Measurements from ENCODE around the gene C3orf62.

The C3orf62 gene

GRCh38 chr3:49276475-49277382, at the start of gene C3orf62:
C3orf62 (minus strand) TSS chr3:49277232; CDS start chr3:49276872, 360 bp downstream.
- Histone ChIP-seq H3K9ac (ENCODE audit: low read depth, low read length) (peak within 1 kb of the TSS; percentile 73), H3K4me1 (ENCODE audit: control insufficient read depth, insufficient read depth, low read length) (peaks cover 3% of the 10 kb centered on the region), H3K9me3 (ENCODE audit: control insufficient read depth, insufficient read depth, low read length) (no peaks in the 10 kb centered on the region), H3K27me3 (ENCODE audit: control insufficient read depth, insufficient read depth, low read length) (no peaks in the 10 kb centered on the region), H3K36me3 (ENCODE audit: control insufficient read depth, insufficient read depth, low read length) (peaks cover 7% of the 10 kb centered on the region), H3K4me3 (ENCODE audit: low read depth, low read length) (peak within 1 kb of the TSS; percentile 65)

- no peaks in the 10 kb centered on the region for H3K9me3 ChIP-seq (ENCODE audit: control insufficient read depth, insufficient read depth, low read length)
- no peaks in the 10 kb centered on the region for H3K4me1 ChIP-seq (ENCODE audit: control insufficient read depth, insufficient read depth, low read length)
- peaks cover 18% of the 10 kb centered on the region for H3K36me3 ChIP-seq (ENCODE audit: control insufficient read depth, insufficient read depth, low read length)
- H3K4me3 ChIP-seq (ENCODE audit: low read depth, low read length): no peak overlapping the region
- H3K27me3 ChIP-seq (ENCODE audit: control insufficient read depth, insufficient read depth, low read length): no peaks in the 10 kb centered on the region
- H3K9ac ChIP-seq (ENCODE audit: low read depth, low read length): no peak overlapping the region
Measured at GRCh38 chr3:49324768-49325167, 47.7 kb upstream of the C3orf62 start.

GRCh38 chr3:49316696-49317457, 39.8 kb upstream of the C3orf62 start:
- Histone ChIP-seq H3K4me1 (ENCODE audit: control insufficient read depth, insufficient read depth, low read length) (no peaks in the 10 kb centered on the region), H3K9ac (ENCODE audit: low read depth, low read length) (no peak overlapping the region), H3K27me3 (ENCODE audit: control insufficient read depth, insufficient read depth, low read length) (no peaks in the 10 kb centered on the region), H3K9me3 (ENCODE audit: control insufficient read depth, insufficient read depth, low read length) (no peaks in the 10 kb centered on the region), H3K36me3 (ENCODE audit: control insufficient read depth, insufficient read depth, low read length) (peaks cover 7% of the 10 kb centered on the region), H3K4me3 (ENCODE audit: low read depth, low read length) (no peak overlapping the region)

GRCh38 chr3:49313896-49314688, 37.1 kb upstream of the C3orf62 start:
- Histone ChIP-seq H3K36me3 (ENCODE audit: control insufficient read depth, insufficient read depth, low read length) (peaks cover 16% of the 10 kb centered on the region), H3K9me3 (ENCODE audit: control insufficient read depth, insufficient read depth, low read length) (no peaks in the 10 kb centered on the region), H3K4me3 (ENCODE audit: low read depth, low read length) (no peak overlapping the region), H3K27me3 (ENCODE audit: control insufficient read depth, insufficient read depth, low read length) (no peaks in the 10 kb centered on the region), H3K4me1 (ENCODE audit: control insufficient read depth, insufficient read depth, low read length) (no peaks in the 10 kb centered on the region), H3K9ac (ENCODE audit: low read depth, low read length) (no peak overlapping the region)

- Histone ChIP-seq H3K4me1 (ENCODE audit: control insufficient read depth, insufficient read depth, low read length) (no peaks in the 10 kb centered on the region), H3K27me3 (ENCODE audit: control insufficient read depth, insufficient read depth, low read length) (no peaks in the 10 kb centered on the region), H3K4me3 (ENCODE audit: low read depth, low read length) (no peak overlapping the region), H3K9me3 (ENCODE audit: control insufficient read depth, insufficient read depth, low read length) (no peaks in the 10 kb centered on the region), H3K9ac (ENCODE audit: low read depth, low read length) (no peak overlapping the region), H3K36me3 (ENCODE audit: control insufficient read depth, insufficient read depth, low read length) (peaks cover 15% of the 10 kb centered on the region)
Measured at GRCh38 chr3:49311283-49311682, 34.3 kb upstream of the C3orf62 start.

- Histone ChIP-seq H3K27me3 (ENCODE audit: control insufficient read depth, insufficient read depth, low read length) (no peaks in the 10 kb centered on the region), H3K9ac (ENCODE audit: low read depth, low read length) (no peak overlapping the region), H3K36me3 (ENCODE audit: control insufficient read depth, insufficient read depth, low read length) (peaks cover 15% of the 10 kb centered on the region), H3K9me3 (ENCODE audit: control insufficient read depth, insufficient read depth, low read length) (no peaks in the 10 kb centered on the region), H3K4me3 (ENCODE audit: low read depth, low read length) (no peak overlapping the region), H3K4me1 (ENCODE audit: control insufficient read depth, insufficient read depth, low read length) (no peaks in the 10 kb centered on the region)
Measured at GRCh38 chr3:49310677-49311076, 33.6 kb upstream of the C3orf62 start.

- Histone ChIP-seq H3K27me3 (ENCODE audit: control insufficient read depth, insufficient read depth, low read length) (no peaks in the 10 kb centered on the region), H3K9ac (ENCODE audit: low read depth, low read length) (no peak overlapping the region), H3K36me3 (ENCODE audit: control insufficient read depth, insufficient read depth, low read length) (peaks cover 12% of the 10 kb centered on the region), H3K9me3 (ENCODE audit: control insufficient read depth, insufficient read depth, low read length) (no peaks in the 10 kb centered on the region), H3K4me1 (ENCODE audit: control insufficient read depth, insufficient read depth, low read length) (no peaks in the 10 kb centered on the region), H3K4me3 (ENCODE audit: low read depth, low read length) (no peak overlapping the region)
Measured at GRCh38 chr3:49305608-49306007, 28.6 kb upstream of the C3orf62 start.

GRCh38 chr3:49302613-49303012, 25.6 kb upstream of the C3orf62 start:
- Histone ChIP-seq H3K4me1 (ENCODE audit: control insufficient read depth, insufficient read depth, low read length) (no peaks in the 10 kb centered on the region), H3K9me3 (ENCODE audit: control insufficient read depth, insufficient read depth, low read length) (no peaks in the 10 kb centered on the region), H3K36me3 (ENCODE audit: control insufficient read depth, insufficient read depth, low read length) (peaks cover 10% of the 10 kb centered on the region), H3K4me3 (ENCODE audit: low read depth, low read length) (no peak overlapping the region), H3K9ac (ENCODE audit: low read depth, low read length) (no peak overlapping the region), H3K27me3 (ENCODE audit: control insufficient read depth, insufficient read depth, low read length) (no peaks in the 10 kb centered on the region)

GRCh38 chr3:49300595-49300994, 23.6 kb upstream of the C3orf62 start:
- Histone ChIP-seq H3K4me1 (ENCODE audit: control insufficient read depth, insufficient read depth, low read length) (no peaks in the 10 kb centered on the region), H3K36me3 (ENCODE audit: control insufficient read depth, insufficient read depth, low read length) (peaks cover 11% of the 10 kb centered on the region), H3K9ac (ENCODE audit: low read depth, low read length) (no peak overlapping the region)

GRCh38 chr3:49298511-49298910, 21.5 kb upstream of the C3orf62 start:
- Histone ChIP-seq H3K36me3 (ENCODE audit: control insufficient read depth, insufficient read depth, low read length) (peaks cover 19% of the 10 kb centered on the region), H3K27me3 (ENCODE audit: control insufficient read depth, insufficient read depth, low read length) (no peaks in the 10 kb centered on the region), H3K4me1 (ENCODE audit: control insufficient read depth, insufficient read depth, low read length) (no peaks in the 10 kb centered on the region), H3K9me3 (ENCODE audit: control insufficient read depth, insufficient read depth, low read length) (no peaks in the 10 kb centered on the region), H3K4me3 (ENCODE audit: low read depth, low read length) (no peak overlapping the region), H3K9ac (ENCODE audit: low read depth, low read length) (no peak overlapping the region)

More at GRCh38 chr3:49300595-49300994, 23.6 kb upstream of the C3orf62 start:
- H3K9me3 ChIP-seq (ENCODE audit: control insufficient read depth, insufficient read depth, low read length): no peaks in the 10 kb centered on the region
- H3K27me3 ChIP-seq (ENCODE audit: control insufficient read depth, insufficient read depth, low read length): no peaks in the 10 kb centered on the region
- H3K4me3 ChIP-seq (ENCODE audit: low read depth, low read length): no peak overlapping the region

- peaks cover 19% of the 10 kb centered on the region for H3K36me3 ChIP-seq (ENCODE audit: control insufficient read depth, insufficient read depth, low read length)
- H3K9ac ChIP-seq (ENCODE audit: low read depth, low read length): no peak overlapping the region
- no peaks in the 10 kb centered on the region for H3K4me1 ChIP-seq (ENCODE audit: control insufficient read depth, insufficient read depth, low read length)
Measured at GRCh38 chr3:49296781-49297411, 19.9 kb upstream of the C3orf62 start.

More at GRCh38 chr3:49296781-49297411, 19.9 kb upstream of the C3orf62 start:
- Histone ChIP-seq H3K4me3 (ENCODE audit: low read depth, low read length) (no peak overlapping the region), H3K9me3 (ENCODE audit: control insufficient read depth, insufficient read depth, low read length) (no peaks in the 10 kb centered on the region), H3K27me3 (ENCODE audit: control insufficient read depth, insufficient read depth, low read length) (no peaks in the 10 kb centered on the region)

Measured in iPS-15b (cell line).